Measurements from ENCODE around the gene POMGNT2.

DNA sequence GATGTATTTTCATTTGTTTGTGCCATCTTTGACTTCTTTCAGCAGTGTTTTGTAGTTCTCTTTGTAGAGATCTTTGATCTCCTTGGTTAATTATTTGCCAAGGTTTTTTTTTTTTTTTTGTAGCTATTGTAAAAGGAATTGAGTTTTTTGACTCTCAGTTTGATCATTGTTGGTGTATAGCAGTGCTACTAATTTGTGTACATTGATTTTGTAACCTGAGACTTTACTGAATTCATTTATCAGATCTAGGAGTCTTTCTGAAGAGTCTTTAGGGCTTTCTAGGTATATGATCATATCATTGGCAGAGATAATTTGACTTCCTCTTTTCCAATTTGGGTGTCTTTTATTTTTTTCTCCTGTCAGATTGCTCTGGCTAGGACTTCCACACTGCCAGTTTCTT is 42.2 kb upstream of the POMGNT2 start:
- no peak for TF ChIP-seq POLR2A (IDR thresholded peaks at IDR 0.05; ENCODE audit: low read depth)
- TF ChIP-seq, protein P1, sequence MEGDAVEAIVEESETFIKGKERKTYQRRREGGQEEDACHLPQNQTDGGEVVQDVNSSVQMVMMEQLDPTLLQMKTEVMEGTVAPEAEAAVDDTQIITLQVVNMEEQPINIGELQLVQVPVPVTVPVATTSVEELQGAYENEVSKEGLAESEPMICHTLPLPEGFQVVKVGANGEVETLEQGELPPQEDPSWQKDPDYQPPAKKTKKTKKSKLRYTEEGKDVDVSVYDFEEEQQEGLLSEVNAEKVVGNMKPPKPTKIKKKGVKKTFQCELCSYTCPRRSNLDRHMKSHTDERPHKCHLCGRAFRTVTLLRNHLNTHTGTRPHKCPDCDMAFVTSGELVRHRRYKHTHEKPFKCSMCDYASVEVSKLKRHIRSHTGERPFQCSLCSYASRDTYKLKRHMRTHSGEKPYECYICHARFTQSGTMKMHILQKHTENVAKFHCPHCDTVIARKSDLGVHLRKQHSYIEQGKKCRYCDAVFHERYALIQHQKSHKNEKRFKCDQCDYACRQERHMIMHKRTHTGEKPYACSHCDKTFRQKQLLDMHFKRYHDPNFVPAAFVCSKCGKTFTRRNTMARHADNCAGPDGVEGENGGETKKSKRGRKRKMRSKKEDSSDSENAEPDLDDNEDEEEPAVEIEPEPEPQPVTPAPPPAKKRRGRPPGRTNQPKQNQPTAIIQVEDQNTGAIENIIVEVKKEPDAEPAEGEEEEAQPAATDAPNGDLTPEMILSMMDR (IDR thresholded peaks at IDR 0.05): no peak
- TF ChIP-seq POLR2AphosphoS5 (IDR thresholded peaks at IDR 0.05): no peak
- no peak for TF ChIP-seq EP300 (IDR thresholded peaks at IDR 0.05)

Measured in esophagus muscularis mucosa (tissue), 4 donors.